ENCODE results near the gene TBC1D22B.
A peak's percentile ranks its signal among the peaks of the same experiment; 100 is the strongest.
"Not testable (repeated sequence)": the region's sequence is repeated elsewhere in the genome, so short reads cannot be mapped to it uniquely, and the experiment has no call there.

Gene TBC1D22B

GRCh38 chr6:37283268-37283667, 25.7 kb downstream of the TBC1D22B start:
- TF ChIP-seq JUND (IDR thresholded peaks at IDR 0.05; ENCODE audit: low read depth), result no peak
- no peak for DNase-seq (ENCODE audit: low read depth in 1 of 2, low spot score in 1 of 2)
- in situ Hi-C loops (cut with HindIII; ENCODE audit: low pct_unique_long_range_greater_than_20kb, low sequenced_read_pairs), result no loop called here

DNA sequence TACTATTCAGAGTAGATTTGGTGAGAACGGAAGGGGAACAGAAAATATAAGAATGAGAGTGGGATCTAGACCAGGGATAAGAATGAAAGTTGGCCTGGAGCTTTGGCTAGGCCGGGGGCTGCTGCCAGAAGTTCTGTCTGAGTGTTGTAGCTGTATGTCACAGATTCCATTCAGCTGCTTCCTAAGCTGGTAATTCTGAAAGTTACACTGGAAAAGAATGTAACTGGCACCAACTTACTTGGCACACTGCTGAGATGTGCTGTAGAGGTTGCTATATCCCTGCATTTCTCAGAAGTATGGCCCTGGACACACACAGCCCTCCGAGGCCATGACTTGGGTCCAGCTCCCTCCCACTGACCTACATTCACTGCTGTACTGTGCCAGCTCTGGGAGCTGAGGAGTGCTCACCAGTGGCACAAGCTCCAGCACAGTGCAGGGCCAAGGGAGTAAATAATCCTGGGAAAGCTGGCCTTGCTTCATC, 26.1 kb downstream of the TBC1D22B start:
- TF ChIP-seq JUND (IDR thresholded peaks at IDR 0.05; ENCODE audit: low read depth), result no peak
- in situ Hi-C loops (cut with HindIII; ENCODE audit: low pct_unique_long_range_greater_than_20kb, low sequenced_read_pairs), result no loop called here
- DNase-seq (ENCODE audit: low read depth in 1 of 2, low spot score in 1 of 2), result no peak

- in situ Hi-C loops (cut with HindIII; ENCODE audit: low pct_unique_long_range_greater_than_20kb, low sequenced_read_pairs), result no loop called here
- no peak for DNase-seq (ENCODE audit: low read depth in 1 of 2, low spot score in 1 of 2)
- no peak for TF ChIP-seq JUND (IDR thresholded peaks at IDR 0.05; ENCODE audit: low read depth)
Measured at GRCh38 chr6:37284781-37285180, 27.2 kb downstream of the TBC1D22B start.

DNA sequence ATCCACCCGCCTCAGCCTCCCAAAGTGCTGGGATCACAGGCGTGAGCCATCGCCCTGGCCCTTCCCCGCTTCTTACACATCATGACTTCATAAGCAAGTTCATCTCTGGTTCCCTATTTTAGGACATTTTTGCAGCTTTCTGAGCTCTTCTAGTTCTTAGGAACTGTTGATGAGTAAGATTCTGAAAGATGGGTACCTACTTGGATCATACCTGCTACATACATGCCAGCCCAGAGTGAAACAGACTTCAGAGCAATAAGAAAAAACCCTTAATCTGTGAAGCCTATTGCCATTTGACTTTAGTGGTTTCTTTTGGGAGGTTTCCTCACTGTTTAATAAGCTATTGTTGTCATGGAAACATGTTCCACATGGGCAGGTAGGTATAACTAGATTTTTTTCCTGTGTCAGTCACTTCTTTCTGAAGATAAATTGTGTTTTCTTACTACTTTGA, 28.3 kb downstream of the TBC1D22B start:
- no peak for TF ChIP-seq JUND (IDR thresholded peaks at IDR 0.05; ENCODE audit: low read depth)
- in situ Hi-C loops (cut with HindIII; ENCODE audit: low pct_unique_long_range_greater_than_20kb, low sequenced_read_pairs), result no loop called here
- DNase-seq (ENCODE audit: low read depth in 1 of 2, low spot score in 1 of 2), result no peak

DNA sequence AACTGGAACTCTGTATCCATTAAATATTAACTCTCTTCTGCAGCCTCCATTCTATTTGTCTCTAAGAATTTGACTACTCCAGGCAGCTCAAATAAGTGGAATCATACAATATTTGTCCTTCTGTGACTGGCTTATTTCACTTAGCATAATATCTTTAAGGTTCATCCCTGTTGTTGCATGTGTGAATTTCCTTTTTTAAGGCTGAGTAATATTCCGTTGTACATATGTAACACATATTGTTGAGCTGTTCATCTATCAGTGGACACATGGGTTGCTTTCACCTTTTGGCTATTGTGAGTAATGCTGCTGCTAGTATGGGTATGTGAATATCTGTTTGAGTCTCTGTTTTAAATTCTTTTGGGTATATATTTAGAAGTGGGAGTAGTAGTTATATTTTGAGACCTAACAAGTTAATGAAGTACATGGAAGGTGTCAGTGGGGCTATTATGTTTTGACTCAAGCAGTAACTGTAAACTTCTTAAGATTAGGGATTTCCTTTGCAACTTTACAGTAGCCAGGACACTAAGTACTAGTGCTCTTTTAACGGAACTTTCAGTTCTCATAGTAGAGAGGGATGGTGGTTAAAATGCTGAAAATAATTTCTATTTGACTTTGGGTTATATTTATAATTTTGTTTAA, 30.1 kb downstream of the TBC1D22B start:
- no peak for DNase-seq (ENCODE audit: low read depth in 1 of 2, low spot score in 1 of 2)
- TF ChIP-seq JUND (IDR thresholded peaks at IDR 0.05; ENCODE audit: low read depth), result no peak
- in situ Hi-C loops (cut with HindIII; ENCODE audit: low pct_unique_long_range_greater_than_20kb, low sequenced_read_pairs), result no loop called here

- no peak for TF ChIP-seq JUND (IDR thresholded peaks at IDR 0.05; ENCODE audit: low read depth)
- DNase-seq (ENCODE audit: low read depth in 1 of 2, low spot score in 1 of 2), result no peak
- in situ Hi-C loops (cut with HindIII; ENCODE audit: low pct_unique_long_range_greater_than_20kb, low sequenced_read_pairs), result no loop called here
Measured at GRCh38 chr6:37288247-37288646, 30.7 kb downstream of the TBC1D22B start.

DNA sequence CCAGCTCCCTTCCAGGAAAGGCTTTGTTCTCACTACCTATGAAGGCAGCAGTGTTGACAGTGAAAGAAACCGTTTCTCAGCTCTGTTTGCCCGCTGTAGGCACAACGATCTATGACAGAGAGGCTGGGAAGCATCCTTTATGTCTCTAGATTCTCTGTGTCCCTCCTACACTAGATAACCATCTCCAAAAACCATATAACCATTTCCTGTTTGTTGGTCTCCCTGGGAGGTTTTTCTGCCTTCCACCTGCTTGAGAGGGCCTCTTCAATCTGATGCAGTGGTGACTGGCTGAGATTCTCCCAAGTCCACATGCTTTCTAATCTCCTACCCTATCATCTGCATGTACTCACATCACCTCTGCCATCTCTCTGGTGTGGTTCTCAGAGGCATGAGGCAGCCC, 32.4 kb downstream of the TBC1D22B start:
- in situ Hi-C loops (cut with HindIII; ENCODE audit: low pct_unique_long_range_greater_than_20kb, low sequenced_read_pairs), result no loop called here
- no peak for TF ChIP-seq JUND (IDR thresholded peaks at IDR 0.05; ENCODE audit: low read depth)
- DNase-seq (ENCODE audit: low read depth in 1 of 2, low spot score in 1 of 2), result peak in 1 of 2 experiments; percentile 9

DNA sequence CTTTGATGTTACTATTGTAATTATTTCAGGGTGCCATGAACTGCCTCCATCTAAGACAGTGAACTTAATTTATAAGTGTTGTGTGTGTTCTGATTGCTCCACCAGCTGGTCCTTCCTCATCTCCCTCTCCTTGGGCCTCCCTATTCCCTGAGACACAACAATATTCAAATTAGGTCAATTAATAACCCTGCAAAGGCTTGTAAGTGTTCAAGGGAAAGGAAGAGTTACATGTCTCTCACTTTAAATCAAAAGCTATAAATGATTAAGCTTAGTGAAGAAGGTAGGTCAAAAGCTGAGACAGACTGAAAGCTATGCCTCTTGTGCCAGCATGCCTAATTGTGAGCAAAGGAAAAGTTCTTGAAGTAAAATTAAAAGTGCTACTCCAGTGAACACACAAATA, 35.9 kb downstream of the TBC1D22B start:
- in situ Hi-C loops (cut with HindIII; ENCODE audit: low pct_unique_long_range_greater_than_20kb, low sequenced_read_pairs), result no loop called here
- no peak for TF ChIP-seq JUND (IDR thresholded peaks at IDR 0.05; ENCODE audit: low read depth)
- no peak for DNase-seq (ENCODE audit: low read depth in 1 of 2, low spot score in 1 of 2)

GRCh38 chr6:37297637-37298036, 40.1 kb downstream of the TBC1D22B start:
- in situ Hi-C loops (cut with HindIII; ENCODE audit: low pct_unique_long_range_greater_than_20kb, low sequenced_read_pairs); DNase-seq (ENCODE audit: low read depth in 1 of 2, low spot score in 1 of 2): not testable (repeated sequence)

- no peak for TF ChIP-seq JUND (IDR thresholded peaks at IDR 0.05; ENCODE audit: low read depth)
- DNase-seq (ENCODE audit: low read depth in 1 of 2, low spot score in 1 of 2), result no peak
- in situ Hi-C loops (cut with HindIII; ENCODE audit: low pct_unique_long_range_greater_than_20kb, low sequenced_read_pairs), result no loop called here
Measured at GRCh38 chr6:37298958-37299357, 41.4 kb downstream of the TBC1D22B start.

GRCh38 chr6:37299990-37300389, 42.4 kb downstream of the TBC1D22B start:
- no peak for TF ChIP-seq JUND (IDR thresholded peaks at IDR 0.05; ENCODE audit: low read depth)
- in situ Hi-C loops (cut with HindIII; ENCODE audit: low pct_unique_long_range_greater_than_20kb, low sequenced_read_pairs), result no loop called here
- no peak for DNase-seq (ENCODE audit: low read depth in 1 of 2, low spot score in 1 of 2)

- DNase-seq (ENCODE audit: low read depth in 1 of 2, low spot score in 1 of 2), result no peak
- no peak for TF ChIP-seq JUND (IDR thresholded peaks at IDR 0.05; ENCODE audit: low read depth)
- in situ Hi-C loops (cut with HindIII; ENCODE audit: low pct_unique_long_range_greater_than_20kb, low sequenced_read_pairs), result no loop called here
Measured at GRCh38 chr6:37302086-37302686, 44.6 kb downstream of the TBC1D22B start.

DNA sequence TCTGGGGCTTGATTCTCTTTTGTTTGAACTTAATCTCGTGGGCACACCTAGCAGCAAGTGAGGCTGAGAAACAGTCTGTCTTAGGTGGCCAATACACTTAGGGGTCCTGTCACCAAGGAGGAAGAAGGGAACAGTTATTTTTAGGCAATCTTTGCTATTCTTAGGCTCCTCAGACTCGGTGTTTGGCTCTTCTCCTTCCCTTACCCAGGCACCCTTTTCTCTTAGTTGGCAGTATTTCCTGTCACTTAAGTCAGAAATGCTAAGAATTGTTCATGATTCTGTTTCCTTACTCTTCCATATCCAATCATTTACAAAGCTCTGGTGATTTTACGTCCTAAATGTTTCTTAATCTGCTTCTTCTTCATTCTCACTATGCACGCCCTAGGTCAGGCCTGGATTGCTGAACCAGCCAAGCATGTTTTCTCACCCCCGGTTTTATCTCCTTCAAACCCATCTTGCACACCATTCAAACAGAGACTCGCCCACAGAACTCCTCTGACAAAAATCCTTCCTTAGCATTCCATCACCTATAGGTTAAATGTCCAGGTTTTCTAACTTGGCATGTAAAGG, 45.6 kb downstream of the TBC1D22B start:
- no peak for TF ChIP-seq JUND (IDR thresholded peaks at IDR 0.05; ENCODE audit: low read depth)
- peak in 1 of 2 experiments; percentile 6 for DNase-seq (ENCODE audit: low read depth in 1 of 2, low spot score in 1 of 2)

More for the DNA sequence above, 45.6 kb downstream of the TBC1D22B start:
- in situ Hi-C loops (cut with HindIII; ENCODE audit: low pct_unique_long_range_greater_than_20kb, low sequenced_read_pairs), result no loop called here

All from T47D (cell line).